HEK293 (cell line): ENCODE measurements around the gene GTF3C5.

Experiments used
- ATF2 ChIP-seq: fragments of 450-650 bp; formaldehyde crosslinking; IDR thresholded peaks from 2 replicates; pipeline ENCODE4 v1.5.1; 2016; ENCODE audit warnings: missing biosample characterization, missing genetic modification characterization, low read depth
- CTCF ChIP-seq: fragments of 450-650 bp; formaldehyde crosslinking; IDR thresholded peaks from 2 replicates; pipeline ENCODE4 v1.5.1; 2016; ENCODE audit warnings: missing biosample characterization, missing genetic modification characterization
- HOXA7 ChIP-seq: sonication (generic); formaldehyde crosslinking; IDR thresholded peaks from 2 replicates; pipeline ENCODE4 v1.8.1; 2022; ENCODE audit warnings: missing genetic modification reagents, borderline replicate concordance
- KLF1 ChIP-seq: fragments of 450-650 bp; formaldehyde crosslinking; IDR thresholded peaks from 2 replicates; pipeline ENCODE4 v1.5.1; 2016; ENCODE audit warnings: missing biosample characterization, missing genetic modification characterization
- ZNF19 ChIP-seq: fragments of 450-650 bp; formaldehyde crosslinking; IDR thresholded peaks from 2 replicates; pipeline ENCODE4; 2016; ENCODE audit warnings: missing biosample characterization, missing genetic modification characterization, low read depth
- ZNF23 ChIP-seq: fragments of 450-650 bp; formaldehyde crosslinking; IDR thresholded peaks from 2 replicates; pipeline ENCODE4 v1.5.1; 2016; ENCODE audit warnings: missing biosample characterization, missing genetic modification characterization, borderline replicate concordance
- ZNF292 ChIP-seq: fragments of 450-650 bp; formaldehyde crosslinking; IDR thresholded peaks from 2 replicates; pipeline ENCODE4 v1.5.1; 2016; ENCODE audit warnings: low read depth, missing biosample characterization, missing genetic modification characterization, borderline replicate concordance
- ZNF48 ChIP-seq: fragments of 450-650 bp; formaldehyde crosslinking; IDR thresholded peaks from 2 replicates; pipeline ENCODE4 v1.5.1; 2016; ENCODE audit warnings: missing biosample characterization, missing genetic modification characterization
- TF ChIP-seq, protein P1 (sequence below): fragments of 450-650 bp; formaldehyde crosslinking; IDR thresholded peaks from 2 replicates; pipeline ENCODE4 v1.5.1; 2016; ENCODE audit warnings: missing biosample characterization, missing genetic modification characterization

DNA sequence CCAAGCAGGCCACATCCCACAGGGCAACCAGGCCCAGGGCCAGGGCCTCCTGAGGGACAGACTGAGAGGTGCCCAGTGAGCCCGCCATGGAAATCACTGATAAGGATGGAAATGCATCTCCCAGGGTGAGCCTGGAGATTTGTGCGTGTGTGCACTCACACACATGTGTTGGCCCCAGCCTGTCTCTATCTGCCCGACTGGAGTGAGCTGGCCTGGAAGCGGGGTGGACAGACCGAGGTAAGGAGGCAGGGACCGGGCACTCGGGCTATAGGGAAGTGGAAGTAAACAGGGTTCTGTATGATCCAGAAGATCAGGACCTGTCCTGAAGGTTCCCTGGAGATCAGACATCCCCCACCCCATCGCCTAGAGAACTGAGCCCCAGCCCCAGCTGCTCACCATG, 34.9 kb upstream of the GTF3C5 start:
- TF ChIP-seq HOXA7 (CRISPR knock-in tag), result no peak
- no peak for TF ChIP-seq KLF1 (tag by site-specific recombination)
- no peak for TF ChIP-seq CTCF (tag by site-specific recombination)
- TF ChIP-seq, protein P1, sequence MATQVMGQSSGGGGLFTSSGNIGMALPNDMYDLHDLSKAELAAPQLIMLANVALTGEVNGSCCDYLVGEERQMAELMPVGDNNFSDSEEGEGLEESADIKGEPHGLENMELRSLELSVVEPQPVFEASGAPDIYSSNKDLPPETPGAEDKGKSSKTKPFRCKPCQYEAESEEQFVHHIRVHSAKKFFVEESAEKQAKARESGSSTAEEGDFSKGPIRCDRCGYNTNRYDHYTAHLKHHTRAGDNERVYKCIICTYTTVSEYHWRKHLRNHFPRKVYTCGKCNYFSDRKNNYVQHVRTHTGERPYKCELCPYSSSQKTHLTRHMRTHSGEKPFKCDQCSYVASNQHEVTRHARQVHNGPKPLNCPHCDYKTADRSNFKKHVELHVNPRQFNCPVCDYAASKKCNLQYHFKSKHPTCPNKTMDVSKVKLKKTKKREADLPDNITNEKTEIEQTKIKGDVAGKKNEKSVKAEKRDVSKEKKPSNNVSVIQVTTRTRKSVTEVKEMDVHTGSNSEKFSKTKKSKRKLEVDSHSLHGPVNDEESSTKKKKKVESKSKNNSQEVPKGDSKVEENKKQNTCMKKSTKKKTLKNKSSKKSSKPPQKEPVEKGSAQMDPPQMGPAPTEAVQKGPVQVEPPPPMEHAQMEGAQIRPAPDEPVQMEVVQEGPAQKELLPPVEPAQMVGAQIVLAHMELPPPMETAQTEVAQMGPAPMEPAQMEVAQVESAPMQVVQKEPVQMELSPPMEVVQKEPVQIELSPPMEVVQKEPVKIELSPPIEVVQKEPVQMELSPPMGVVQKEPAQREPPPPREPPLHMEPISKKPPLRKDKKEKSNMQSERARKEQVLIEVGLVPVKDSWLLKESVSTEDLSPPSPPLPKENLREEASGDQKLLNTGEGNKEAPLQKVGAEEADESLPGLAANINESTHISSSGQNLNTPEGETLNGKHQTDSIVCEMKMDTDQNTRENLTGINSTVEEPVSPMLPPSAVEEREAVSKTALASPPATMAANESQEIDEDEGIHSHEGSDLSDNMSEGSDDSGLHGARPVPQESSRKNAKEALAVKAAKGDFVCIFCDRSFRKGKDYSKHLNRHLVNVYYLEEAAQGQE (tag by site-specific recombination), result no peak
- no peak for TF ChIP-seq ZNF19 (tag by site-specific recombination)
- no peak for TF ChIP-seq ATF2 (tag by site-specific recombination)
- TF ChIP-seq ZNF48 (tag by site-specific recombination), result no peak
- no peak for TF ChIP-seq ZNF23 (tag by site-specific recombination)
- TF ChIP-seq ZNF292 (tag by site-specific recombination), result no peak
